ENCODE data around the gene FOXRED2.
"Not testable (repeated sequence)": the region's sequence is repeated elsewhere in the genome, so short reads cannot be mapped to it uniquely, and the experiment has no call there.

FOXRED2 gene

GRCh38 chr22:36452250-36452977 lies 54.4 kb downstream of the FOXRED2 start:
- in situ Hi-C loops (cut with HindIII; ENCODE audit: low sequenced_read_pairs): no loop called here

- in situ Hi-C loops (cut with HindIII; ENCODE audit: low sequenced_read_pairs): not testable (repeated sequence)
Measured at GRCh38 chr22:36450923-36451322, 55.9 kb downstream of the FOXRED2 start.

GRCh38 chr22:36449596-36450175 lies 57.2 kb downstream of the FOXRED2 start:
- in situ Hi-C loops (cut with HindIII; ENCODE audit: low sequenced_read_pairs): no loop called here

GRCh38 chr22:36447632-36448031 lies 59.2 kb downstream of the FOXRED2 start:
- in situ Hi-C loops (cut with HindIII; ENCODE audit: low sequenced_read_pairs): no loop called here

- in situ Hi-C loops (cut with HindIII; ENCODE audit: low sequenced_read_pairs): no loop called here
Measured at GRCh38 chr22:36445158-36445668, 61.6 kb downstream of the FOXRED2 start.

GRCh38 chr22:36443198-36443770 lies 63.6 kb downstream of the FOXRED2 start:
- in situ Hi-C loops (cut with HindIII; ENCODE audit: low sequenced_read_pairs): no loop called here

- in situ Hi-C loops (cut with HindIII; ENCODE audit: low sequenced_read_pairs): no loop called here
Measured at GRCh38 chr22:36442506-36443197, 64.2 kb downstream of the FOXRED2 start.

GRCh38 chr22:36440429-36441002 lies 66.3 kb downstream of the FOXRED2 start:
- in situ Hi-C loops (cut with HindIII; ENCODE audit: low sequenced_read_pairs): no loop called here

GRCh38 chr22:36439481-36440271 lies 67.2 kb downstream of the FOXRED2 start:
- in situ Hi-C loops (cut with HindIII; ENCODE audit: low sequenced_read_pairs): no loop called here

Measured in DLD1 (cell line).